Measurements from ENCODE around the gene ATL2.
"Not testable (repeated sequence)": the region's sequence is repeated elsewhere in the genome, so short reads cannot be mapped to it uniquely, and the experiment has no call there.

The ATL2 gene

GRCh38 chr2:38322224-38322914, 54.7 kb downstream of the ATL2 start:
- DNase-seq, result no peak

- not testable (repeated sequence) for DNase-seq
Observed at GRCh38 chr2:38319240-38319639, 57.8 kb downstream of the ATL2 start.

GRCh38 chr2:38317725-38318124, 59.3 kb downstream of the ATL2 start:
- no peak for DNase-seq

GRCh38 chr2:38315707-38316333, 61.3 kb downstream of the ATL2 start:
- peak; percentile 60 for DNase-seq

- no peak for DNase-seq
Observed at GRCh38 chr2:38308821-38309220, 68.3 kb downstream of the ATL2 start.

GRCh38 chr2:38301969-38302702, 74.9 kb downstream of the ATL2 start:
- no peak for DNase-seq

GRCh38 chr2:38301340-38301968, 75.6 kb downstream of the ATL2 start:
- DNase-seq, result no peak

- no peak for DNase-seq
Observed at GRCh38 chr2:38298539-38298938, 78.5 kb downstream of the ATL2 start.

GRCh38 chr2:38296197-38296780, 80.8 kb downstream of the ATL2 start:
- no peak for DNase-seq

GRCh38 chr2:38294597-38294996, 82.5 kb downstream of the ATL2 start:
- DNase-seq, result no peak

GRCh38 chr2:38293152-38293865, 83.8 kb downstream of the ATL2 start:
- peak; percentile 31 for DNase-seq

GRCh38 chr2:38290332-38290731, 86.7 kb downstream of the ATL2 start:
- no peak for DNase-seq

GRCh38 chr2:38284971-38285370, 92.1 kb downstream of the ATL2 start:
- no peak for DNase-seq

GRCh38 chr2:38281095-38281742, 95.9 kb downstream of the ATL2 start:
- DNase-seq, result no peak

GRCh38 chr2:38279201-38279600, 97.9 kb downstream of the ATL2 start:
- DNase-seq, result peak; percentile 42

GRCh38 chr2:38278117-38278438, 99.0 kb downstream of the ATL2 start:
- not testable (repeated sequence) for DNase-seq

GRCh38 chr2:38277245-38278116, 99.6 kb downstream of the ATL2 start:
- DNase-seq, result peak; percentile 36

GRCh38 chr2:38274286-38275276, 102.5 kb downstream of the ATL2 start:
- peak; percentile 83 for DNase-seq

- no peak for DNase-seq
Observed at GRCh38 chr2:38271697-38272096, 105.4 kb downstream of the ATL2 start.

- no peak for DNase-seq
Observed at GRCh38 chr2:38269421-38269820, 107.7 kb downstream of the ATL2 start.
